Activated T-helper 1 cell treated with anti-CD3 and anti-CD28 coated beads, Interleukin-2, amount 50 U/mL, for 16 hours (primary cell): Measurements from ENCODE around the gene PLEKHA6.
A peak's percentile ranks its signal among the peaks of the same experiment; 100 is the strongest.

ENCODE experiments used
- DNase-seq, 2 donors: peaks; one replicate each; pipeline ENCODE4 v3.0.0-alpha.2; 2020; ENCODE audit warnings: low read depth in 1 of 2, low spot score in 1 of 2

The PLEKHA6 gene

GRCh38 chr1:204359474-204360255 lies at the start of gene PLEKHA6:
Gene PLEKHA6, minus strand, starts transcription at chr1:204359929. Its CDS starts 86,202 bp downstream, at chr1:204273727.
- DNase-seq, result no peak

GRCh38 chr1:204409123-204409522 lies 49.4 kb upstream of the PLEKHA6 start:
- DNase-seq, result no peak

GRCh38 chr1:204408602-204409001 lies 48.9 kb upstream of the PLEKHA6 start:
- DNase-seq, result no peak

GRCh38 chr1:204408074-204408507 lies 48.4 kb upstream of the PLEKHA6 start:
- DNase-seq, result no peak

- DNase-seq, result no peak
These were observed 47.7 kb upstream of the PLEKHA6 start for GRCh38 chr1:204407295-204407971.

- no peak for DNase-seq
These were observed 46.9 kb upstream of the PLEKHA6 start for GRCh38 chr1:204406621-204407020.

GRCh38 chr1:204405988-204406387 lies 46.3 kb upstream of the PLEKHA6 start:
- DNase-seq, result no peak

GRCh38 chr1:204404629-204405028 lies 44.9 kb upstream of the PLEKHA6 start:
- DNase-seq, result no peak

GRCh38 chr1:204402391-204402790 lies 42.7 kb upstream of the PLEKHA6 start:
- DNase-seq, result no peak

GRCh38 chr1:204401730-204402129 lies 42.0 kb upstream of the PLEKHA6 start:
- no peak for DNase-seq

GRCh38 chr1:204400882-204401510 lies 41.3 kb upstream of the PLEKHA6 start:
- no peak for DNase-seq

- DNase-seq, result peak in 1 of 2 donors; percentile 22
These were observed 38.7 kb upstream of the PLEKHA6 start for GRCh38 chr1:204398197-204399125.

GRCh38 chr1:204396015-204396583 lies 36.4 kb upstream of the PLEKHA6 start:
- no peak for DNase-seq

- DNase-seq, result no peak
These were observed 31.9 kb upstream of the PLEKHA6 start for GRCh38 chr1:204391629-204392028.

- DNase-seq, result no peak
These were observed 31.2 kb upstream of the PLEKHA6 start for GRCh38 chr1:204390751-204391466.

- DNase-seq, result no peak
These were observed 26.0 kb upstream of the PLEKHA6 start for GRCh38 chr1:204385727-204386126.

- no peak for DNase-seq
These were observed 25.1 kb upstream of the PLEKHA6 start for GRCh38 chr1:204384636-204385352.

GRCh38 chr1:204383163-204383904 lies 23.6 kb upstream of the PLEKHA6 start:
- DNase-seq, result no peak

- no peak for DNase-seq
These were observed 23.0 kb upstream of the PLEKHA6 start for GRCh38 chr1:204382714-204383083.
